Pancreas (tissue), 10 donors: ENCODE results near the gene HABP2. TPM values are rescaled to one million over a fixed set of nuclear protein-coding genes. Genes with fewer than 3 reads are reported as not detected.
A peak's percentile ranks its signal among the peaks of the same experiment; 100 is the strongest.

Source experiments
- ATAC-seq, 4 donors: fragments of 200-7000 bp; cut with Tn5 transposase; one replicate each; pipeline versions ENCODE4 v1.8.0 to v1.9.1; 2020; ENCODE audit warnings: mild to moderate bottlenecking in 4 of 4, moderate library complexity in 4 of 4
- DNase-seq, 6 donors: peaks; one replicate each; pipeline ENCODE4 v3.0.0-alpha.2; 2020
- FAIRE-seq: peaks from 2 replicates; lab custom pipeline; 2012; peaks lifted over from hg19 to GRCh38; lab: Jason Lieb, UNC
- H3K27ac ChIP-seq, 4 donors: fragments of 200-600 bp; sonication (generic); 1 replicate in 3 of 4; 2 replicates in 1 of 4; pipeline versions ENCODE4 v1.5.0 to v1.8.0; 2020
- H3K27me3 ChIP-seq, 4 donors: fragments of 200-600 bp; one replicate each; pipeline ENCODE4 v1.8.0; 2021
- H3K36me3 ChIP-seq, 3 donors: fragments of 200-600 bp; sonication (generic) in 1 of 3; one replicate each; pipeline versions ENCODE4 v1.5.0 to v1.8.0; 2020 to 2021
- H3K4me1 ChIP-seq, 3 donors: fragments of 200-600 bp; one replicate each; pipeline ENCODE4 v1.8.0; 2021
- H3K4me3 ChIP-seq, 4 donors: fragments of 200-600 bp; sonication (generic) in 2 of 4; one replicate each; pipeline versions ENCODE4 v1.5.0 to v1.8.0; 2020 to 2021
- H3K9me3 ChIP-seq, 4 donors: fragments of 200-600 bp; one replicate each; pipeline ENCODE4 v1.8.0; 2021
- WGBS, 2 donors: extraction: QIAGEN DNeasy Blood & Tissue Kit; methylation state at CpG; one replicate each; pipeline ENCODE4 v1.1.7; 2013; 5-methylcytosine and 5-hydroxymethylcytosine counted together
- intact Hi-C, 3 donors: fragments of 100-400 bp; cut with DNase I; formaldehyde crosslinking; loops; one replicate each; pipeline versions ENCODE4 v1.11.1 to v1.14.2; 2022
- polyA plus RNA-seq, 2 donors: library from polyadenylated mRNA; stranded (reverse); fragments of 200-250 nt; gene quantifications; one replicate each; pipeline ENCODE4 v1.2.3, GENCODE V29; 2013
- total RNA-seq, 6 donors: library from RNA; stranded (reverse); fragmentation: NEBNext Ultra II Directional in 4 of 6; extraction: Animal tissue kit (Norgen Biotek cat#: 25700) in 4 of 6; gene quantifications; one replicate each; pipeline versions ENCODE4 v1.2.1 to v1.2.4, GENCODE V29; 2021 to 2023
- TF ChIP-seq, protein P1 (sequence below), 4 donors: fragments of 200-600 bp; sonication (generic) in 3 of 4; IDR thresholded peaks; one replicate each; pipeline versions ENCODE4 v1.5.0 to v1.8.0; 2021; ENCODE audit warnings: antibody characterized with exemption in 4 of 4
- donor health status: healthy with polysubstance abuse.
- donor health status: DM: no; HTN: no; CAD: no; lungs with moderate emphysema.
- donor health status: DM: no; HTN: no; CAD: no.
- donor health status: control.
- donor health status: control.
- donor health status: Bipolar disorder and iron deficiency.
- donor health status: DM: yes; HTN: yes; CAD: no.
- donor health status: DM: no; HTN: no; CAD: no.
- donor health status: DM: no; HTN: no; CAD: no.
- donor health status: DM: yes; HTN: yes; CAD: no.

The HABP2 gene
- total and polyA plus RNA-seq, 8 donors, result 8.8 to 51.7 (median 14.0) TPM

- ATAC-seq (no peak), DNase-seq (no peak), FAIRE-seq (no peak)
- Histone ChIP-seq H3K27ac (no peak overlapping the region), H3K36me3 (no peaks in the 10 kb centered on the region), H3K4me1 (peaks cover 0 to 14% (median 5%) of the 10 kb centered on the region in 3 donors), H3K9me3 (no peaks in the 10 kb centered on the region), H3K27me3 (no peaks in the 10 kb centered on the region), H3K4me3 (no peak overlapping the region)
- WGBS, 2 donors, result 92 to 96% methylated on average over 2 of the region's 2 CpGs
- TF ChIP-seq, protein P1, sequence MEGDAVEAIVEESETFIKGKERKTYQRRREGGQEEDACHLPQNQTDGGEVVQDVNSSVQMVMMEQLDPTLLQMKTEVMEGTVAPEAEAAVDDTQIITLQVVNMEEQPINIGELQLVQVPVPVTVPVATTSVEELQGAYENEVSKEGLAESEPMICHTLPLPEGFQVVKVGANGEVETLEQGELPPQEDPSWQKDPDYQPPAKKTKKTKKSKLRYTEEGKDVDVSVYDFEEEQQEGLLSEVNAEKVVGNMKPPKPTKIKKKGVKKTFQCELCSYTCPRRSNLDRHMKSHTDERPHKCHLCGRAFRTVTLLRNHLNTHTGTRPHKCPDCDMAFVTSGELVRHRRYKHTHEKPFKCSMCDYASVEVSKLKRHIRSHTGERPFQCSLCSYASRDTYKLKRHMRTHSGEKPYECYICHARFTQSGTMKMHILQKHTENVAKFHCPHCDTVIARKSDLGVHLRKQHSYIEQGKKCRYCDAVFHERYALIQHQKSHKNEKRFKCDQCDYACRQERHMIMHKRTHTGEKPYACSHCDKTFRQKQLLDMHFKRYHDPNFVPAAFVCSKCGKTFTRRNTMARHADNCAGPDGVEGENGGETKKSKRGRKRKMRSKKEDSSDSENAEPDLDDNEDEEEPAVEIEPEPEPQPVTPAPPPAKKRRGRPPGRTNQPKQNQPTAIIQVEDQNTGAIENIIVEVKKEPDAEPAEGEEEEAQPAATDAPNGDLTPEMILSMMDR (IDR thresholded peaks at IDR 0.05), result no peak
- intact Hi-C loops, result no loop called here
These were observed 5.4 kb upstream of the HABP2 start for GRCh38 chr10:113547426-113547825.

- 92 to 93% methylated on average over 6 of the region's 6 CpGs for WGBS, 2 donors
- Histone ChIP-seq H3K27ac (peak overlapping the region in 1 of 4 donors; percentile 30), H3K27me3 (no peaks in the 10 kb centered on the region), H3K36me3 (no peaks in the 10 kb centered on the region), H3K9me3 (no peaks in the 10 kb centered on the region), H3K4me3 (no peak overlapping the region), H3K4me1 (peaks cover 6 to 17% (median 8%) of the 10 kb centered on the region in 3 donors)
- intact Hi-C loops, result no loop called here
- no peak for ATAC-seq
- FAIRE-seq, result no peak
- no peak for DNase-seq
- TF ChIP-seq, protein P1 (IDR thresholded peaks at IDR 0.05), result no peak
These were observed 3.0 kb upstream of the HABP2 start for GRCh38 chr10:113549856-113550255.

DNA sequence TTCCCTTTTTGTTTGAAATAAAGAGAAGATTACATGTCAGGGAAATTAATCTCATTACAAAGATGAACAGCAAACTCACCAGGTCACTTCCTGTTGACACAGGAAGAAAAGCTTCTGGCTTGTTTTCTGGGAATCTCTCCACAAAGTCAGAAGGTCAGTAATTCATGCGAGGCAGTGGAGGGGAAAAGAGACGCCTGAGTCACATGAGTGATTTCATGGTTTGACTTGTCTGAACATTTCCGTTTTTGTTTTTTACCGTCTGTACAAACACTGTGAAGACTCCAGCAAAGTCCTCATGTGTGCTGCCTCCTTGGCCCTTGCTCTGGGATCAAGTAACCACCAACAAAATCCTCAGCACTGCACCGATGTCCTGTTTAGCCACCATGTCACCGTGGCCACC, 2.5 kb upstream of the HABP2 start:
- Histone ChIP-seq H3K4me3 (no peak overlapping the region), H3K27ac (peak overlapping the region in 1 of 4 donors; percentile 30), H3K9me3 (no peaks in the 10 kb centered on the region), H3K36me3 (no peaks in the 10 kb centered on the region), H3K27me3 (no peaks in the 10 kb centered on the region), H3K4me1 (peaks cover 6 to 17% (median 8%) of the 10 kb centered on the region in 3 donors)
- ATAC-seq, result no peak
- no peak for FAIRE-seq
- DNase-seq, result no peak
- intact Hi-C loops, result no loop called here
- 49 to 56% methylated on average over 6 of the region's 6 CpGs for WGBS, 2 donors
- TF ChIP-seq, protein P1 (IDR thresholded peaks at IDR 0.05), result no peak

GRCh38 chr10:113552014-113552413, 839 bp upstream of the HABP2 start:
- Histone ChIP-seq H3K27me3 (no peaks in the 10 kb centered on the region), H3K4me3 (no peak overlapping the region), H3K4me1 (peaks cover 6 to 18% (median 8%) of the 10 kb centered on the region in 3 donors), H3K27ac (peak overlapping the region in 2 of 4 donors; percentile 58 to 75), H3K9me3 (no peaks in the 10 kb centered on the region), H3K36me3 (no peaks in the 10 kb centered on the region)
- FAIRE-seq, result no peak
- WGBS, 2 donors, result 53 to 67% methylated on average over 3 of the region's 3 CpGs
- peak; percentile 60 to 80 (median 79) for ATAC-seq
- intact Hi-C loops, result no loop called here
- peak; percentile 48 to 75 (median 66) for DNase-seq
- TF ChIP-seq, protein P1 (IDR thresholded peaks at IDR 0.05), result no peak

- ATAC-seq, result peak; percentile 8 to 27 (median 14)
- intact Hi-C loops, result no loop called here
These were observed 296 bp downstream of the HABP2 start for GRCh38 chr10:113553149-113553548.

More at GRCh38 chr10:113553149-113553548, 296 bp downstream of the HABP2 start:
- Histone ChIP-seq H3K27me3 (no peaks in the 10 kb centered on the region), H3K27ac (peak overlapping the region in 3 of 4 donors; percentile 14 to 75 (median 58)), H3K4me1 (peaks cover 6 to 22% (median 8%) of the 10 kb centered on the region in 3 donors), H3K9me3 (no peaks in the 10 kb centered on the region), H3K4me3 (peak overlapping the region in 2 of 4 donors; percentile 13 to 26), H3K36me3 (no peaks in the 10 kb centered on the region)
- TF ChIP-seq, protein P1 (IDR thresholded peaks at IDR 0.05), result no peak
- no peak for FAIRE-seq
- WGBS, 2 donors, result 62 to 73% methylated on average over 2 of the region's 2 CpGs
- no peak for DNase-seq
